B cell (primary cell): ENCODE data around the gene PARD6G. TPM values are rescaled to one million over a fixed set of nuclear protein-coding genes. Genes with fewer than 3 reads are reported as not detected.

ENCODE experiments used
- ATAC-seq: fragments of 200-7000 bp; cut with Tn5 transposase; one replicate; pipeline ENCODE4 v1.10.0; 2021; ENCODE audit warnings: low read depth, mild to moderate bottlenecking, moderate number of reproducible peaks, moderate library complexity
- CTCF ChIA-PET: fragments of 350-600 bp; sonication (Branson Sonifier 250); formaldehyde crosslinking; loops from one replicate; lab custom pipeline; 2021; ENCODE audit warnings: antibody characterized with exemption, inconsistent platforms; lab: Charles Lee
- POLR2A ChIA-PET: fragments of 350-600 bp; sonication (Branson Sonifier 250); formaldehyde crosslinking; loops from one replicate; lab custom pipeline; 2021; ENCODE audit warnings: antibody characterized with exemption; lab: Charles Lee
- DNase-seq: peaks from one replicate; pipeline ENCODE4 v3.0.0; 2013
- H2AFZ ChIP-seq: 2 replicates; pipeline ENCODE4 v1.6.1; 2012; ENCODE audit warnings: mild to moderate bottlenecking, low read depth, low read length; ENCODE audit not compliant: insufficient read depth, poor library complexity, severe bottlenecking
- H3K27ac ChIP-seq, 2 donors: 1 replicate in 1 of 2; 2 replicates in 1 of 2; pipeline ENCODE4 v1.5.1; 2012 to 2013; ENCODE audit warnings: low read length in 2 of 2, mild to moderate bottlenecking in 2 of 2, moderate library complexity in 1 of 2
- H3K27me3 ChIP-seq, 4 experiments: fragments of 200-600 bp in 1 of 4; sonication (generic) in 1 of 4; replicated peaks in 1 of 4; 1 replicate in 2 of 4; 2 replicates in 2 of 4; pipeline versions ENCODE4 v1.6.1 to v1.7.0; 2013 to 2016; ENCODE audit warnings: low read length in 3 of 4, mild to moderate bottlenecking in 2 of 4, mixed read lengths in 1 of 4, moderate library complexity in 1 of 4; ENCODE audit not compliant: insufficient read depth in 4 of 4, control insufficient read depth in 3 of 4; ENCODE audit errors: control extremely low read depth in 1 of 4
- H3K36me3 ChIP-seq, 2 experiments: replicated peaks in 1 of 2; 1 replicate in 1 of 2; 2 replicates in 1 of 2; pipeline versions ENCODE4 v1.6.1 to v1.7.1; 2013; ENCODE audit warnings: low read length in 1 of 2; ENCODE audit not compliant: insufficient read depth in 2 of 2, control insufficient read depth in 1 of 2; ENCODE audit errors: control extremely low read depth in 1 of 2, extremely low read depth in 1 of 2
- H3K4me1 ChIP-seq, 2 donors: fragments of 200-600 bp in 1 of 2; sonication (generic) in 1 of 2; 1 replicate in 1 of 2; 2 replicates in 1 of 2; pipeline versions ENCODE4 v1.5.1 to v1.6.1; 2013 to 2017; ENCODE audit warnings: low read length in 2 of 2; ENCODE audit not compliant: control insufficient read depth in 2 of 2, insufficient read depth in 2 of 2
- H3K4me2 ChIP-seq: replicated peaks from 2 replicates; pipeline ENCODE3; 2012; ENCODE audit warnings: mild to moderate bottlenecking, low read depth, low read length; ENCODE audit not compliant: poor library complexity, severe bottlenecking
- H3K4me3 ChIP-seq, 5 experiments: fragments of 200-600 bp in 1 of 5; sonication (generic) in 1 of 5; 1 replicate in 3 of 5; 2 replicates in 2 of 5; pipeline versions ENCODE4 v1.5.1 to v1.7.0; 2011 to 2016; ENCODE audit warnings: low read length in 4 of 5, mild to moderate bottlenecking in 4 of 5, low read depth in 2 of 5, control low read depth in 1 of 5, moderate library complexity in 1 of 5; ENCODE audit not compliant: insufficient read depth in 1 of 5; ENCODE audit errors: control extremely low read depth in 1 of 5, extremely low read depth in 1 of 5
- H3K79me2 ChIP-seq: fragments of 200-600 bp; sonication (generic); one replicate; pipeline ENCODE4 v1.6.0; 2016; ENCODE audit warnings: low read length; ENCODE audit not compliant: control insufficient read depth, insufficient read depth
- H3K9ac ChIP-seq: fragments of 200-600 bp; sonication (generic); 2 replicates; pipeline ENCODE4 v1.6.1; 2017; ENCODE audit warnings: mild to moderate bottlenecking, low read length, moderate library complexity
- H3K9me3 ChIP-seq, 3 donors: one replicate each; pipeline versions ENCODE4 v1.6.1 to v1.7.1; 2013; ENCODE audit warnings: low read length in 2 of 3; ENCODE audit not compliant: control insufficient read depth in 2 of 3, insufficient read depth in 1 of 3; ENCODE audit errors: control extremely low read depth in 1 of 3
- H4K20me1 ChIP-seq: 2 replicates; pipeline ENCODE4 v1.6.0; 2012; ENCODE audit warnings: mild to moderate bottlenecking, low read length; ENCODE audit not compliant: insufficient read depth, control insufficient read depth, poor library complexity, severe bottlenecking
- H3K27ac Mint-ChIP-seq: one replicate; pipeline ENCODE4 v1.8.0; 2021; ENCODE audit warnings: mixed read lengths
- H3K27me3 Mint-ChIP-seq: one replicate; pipeline ENCODE4 v1.8.0; 2021; ENCODE audit warnings: mixed read lengths
- H3K4me1 Mint-ChIP-seq: one replicate; pipeline ENCODE4 v1.8.0; 2021; ENCODE audit warnings: mixed read lengths
- H3K4me3 Mint-ChIP-seq: one replicate; pipeline ENCODE4 v1.8.0; 2021; ENCODE audit warnings: mixed read lengths
- H3K9me3 Mint-ChIP-seq: one replicate; pipeline ENCODE4 v1.8.0; 2022; ENCODE audit warnings: mixed read lengths; ENCODE audit not compliant: insufficient read depth
- CTCF ChIP-seq: fragments of 200-600 bp; IDR thresholded peaks from one replicate; pipeline ENCODE4 v1.8.0; 2022; ENCODE audit warnings: antibody characterized with exemption, mild to moderate bottlenecking
- EZH2 ChIP-seq: IDR thresholded peaks from 2 replicates; pipeline ENCODE4 v1.6.1; 2012; ENCODE audit warnings: borderline replicate concordance, low read depth, mild to moderate bottlenecking, moderate library complexity, low read length; ENCODE audit not compliant: insufficient read depth, poor library complexity, severe bottlenecking
- WGBS: methylation state at CpG from one replicate; pipeline ENCODE4 v1.1.5; 2013; ENCODE audit warnings: missing lambda C conversion rate; ENCODE audit not compliant: insufficient coverage; 5-methylcytosine and 5-hydroxymethylcytosine counted together
- intact Hi-C: fragments of 100-400 bp; cut with micrococcal nuclease; formaldehyde crosslinking; loops from one replicate; pipeline ENCODE4 v1.10.0; 2022
- polyA plus RNA-seq: library from polyadenylated mRNA; depleted of rRNA; stranded (reverse); fragments of >200 nt; gene quantifications from 2 replicates; pipeline ENCODE4 v1.2.3, GENCODE V29; 2012
- total RNA-seq, 2 donors: library from RNA; stranded (reverse); fragments of 120-200 nt in 1 of 2; gene quantifications; 1 replicate in 1 of 2; 2 replicates in 1 of 2; pipeline versions ENCODE4 v1.2.3 to v1.2.4, GENCODE V29; 2013 to 2022

Gene PARD6G
- total and polyA plus RNA-seq, 2 donors (not counting 1 experiment from before 2014, with no cell fraction given) = not detected

- H3K4me3 Mint-ChIP-seq = no peak overlapping the region
- peaks cover 15% of the 10 kb centered on the region for H3K4me1 Mint-ChIP-seq
- H3K27me3 Mint-ChIP-seq = no peaks in the 10 kb centered on the region
- Histone ChIP-seq H3K79me2 (no peaks in the 10 kb centered on the region), H3K36me3 (no peaks in the 10 kb centered on the region), H3K27ac (no peak overlapping the region), H3K4me3 (no peak overlapping the region), H3K4me1 (peaks cover 6 to 8% of the 10 kb centered on the region in 2 donors), H3K9me3 (no peaks in the 10 kb centered on the region), H3K4me2 (no peak overlapping the region), H3K27me3 (no peaks in the 10 kb centered on the region), H4K20me1 (no peaks in the 10 kb centered on the region), H2AFZ (no peak overlapping the region), H3K9ac (no peak overlapping the region)
- ChIA-PET CTCF (interaction anchor here (1.1 kb wide), 1 partner anchor 15 kb away, joined by 4 read pairs; no protein-coding TSS in a partner anchor), POLR2A (interaction anchor here (0.5 kb wide), 1 partner anchor 38 kb away, joined by 3 read pairs; no protein-coding TSS in a partner anchor)
- no peaks in the 10 kb centered on the region for H3K9me3 Mint-ChIP-seq
- WGBS = no CpG with 5 or more reads among the region's 2 CpGs
- no peak for DNase-seq
- H3K27ac Mint-ChIP-seq = no peak overlapping the region
- intact Hi-C loops = loop anchor here (10.0 kb wide), 1 partner anchor 159 kb away; the partner anchor contains the start of gene TXNL4A
- TF ChIP-seq EZH2 (no peak), CTCF (no peak)
- ATAC-seq = no peak
Measured at GRCh38 chr18:80143881-80144280, 103.4 kb downstream of the PARD6G start.

- Mint-ChIP-seq H3K9me3 (no peaks in the 10 kb centered on the region), H3K27me3 (no peaks in the 10 kb centered on the region), H3K4me3 (no peak overlapping the region), H3K27ac (no peak overlapping the region), H3K4me1 (peaks cover 4% of the 10 kb centered on the region)
- Histone ChIP-seq H3K27me3 (no peaks in the 10 kb centered on the region), H3K36me3 (peaks cover 0 to 25% of the 10 kb centered on the region in 2 experiments), H3K79me2 (no peaks in the 10 kb centered on the region), H3K4me2 (no peak overlapping the region), H3K4me1 (no peaks in the 10 kb centered on the region), H2AFZ (no peak overlapping the region), H3K9ac (no peak overlapping the region), H3K27ac (no peak overlapping the region), H3K4me3 (no peak overlapping the region), H4K20me1 (no peaks in the 10 kb centered on the region), H3K9me3 (no peaks in the 10 kb centered on the region)
- no peak for ATAC-seq
- WGBS = no CpG with 5 or more reads among the region's 5 CpGs
- DNase-seq = no peak
- POLR2A ChIA-PET = no interaction called here
- intact Hi-C loops = loop anchor here (10.0 kb wide), 1 partner anchor 156 kb away; the partner anchor contains the start of gene TXNL4A
- TF ChIP-seq CTCF (no peak), EZH2 (no peak)
- CTCF ChIA-PET = no interaction called here
Measured at GRCh38 chr18:80140455-80140985, 106.8 kb downstream of the PARD6G start.
